SH-SY5Y (cell line): ENCODE measurements around the gene TSTD2.

Experiments used
- GATA2 ChIP-seq: IDR thresholded peaks from 2 replicates; pipeline ENCODE4 v1.6.1; 2011; ENCODE audit warnings: mild to moderate bottlenecking, low read depth, low read length
- GATA3 ChIP-seq: IDR thresholded peaks from 2 replicates; pipeline ENCODE4 v1.6.1; 2011; ENCODE audit warnings: low read depth, mild to moderate bottlenecking, low read length, moderate library complexity

GRCh38 chr9:97594381-97594921 lies 38.7 kb downstream of the TSTD2 start:
- no peak for TF ChIP-seq GATA3
- no peak for TF ChIP-seq GATA2
